ENCODE data around the gene RNF115.

Gene RNF115

GRCh38 chr1:145823565-145824498, at the start of gene RNF115, which contains the start of gene POLR3C:
RNF115 (minus strand) TSS chr1:145824095; CDS start chr1:145823873, 222 bp downstream.
POLR3C (plus strand) TSS chr1:145824200; CDS start chr1:145825777, 1,577 bp downstream.
- DNase-seq (ENCODE audit: low read depth): peak; percentile 93
- TF ChIP-seq CTCF (IDR thresholded peaks at IDR 0.05; ENCODE audit: low read length, missing control alignments): no peak
- H3K4me3 ChIP-seq (replicated peaks; ENCODE audit: low read depth, low read length): peak within 1 kb of the TSS; percentile 71

- no peak for TF ChIP-seq CTCF (IDR thresholded peaks at IDR 0.05; ENCODE audit: low read length, missing control alignments)
- peak; percentile 45 for DNase-seq (ENCODE audit: low read depth)
- peak overlapping the region; percentile 39 for H3K4me3 ChIP-seq (replicated peaks; ENCODE audit: low read depth, low read length)
Observed at GRCh38 chr1:145871994-145872924, 48.4 kb upstream of the RNF115 start.

DNA sequence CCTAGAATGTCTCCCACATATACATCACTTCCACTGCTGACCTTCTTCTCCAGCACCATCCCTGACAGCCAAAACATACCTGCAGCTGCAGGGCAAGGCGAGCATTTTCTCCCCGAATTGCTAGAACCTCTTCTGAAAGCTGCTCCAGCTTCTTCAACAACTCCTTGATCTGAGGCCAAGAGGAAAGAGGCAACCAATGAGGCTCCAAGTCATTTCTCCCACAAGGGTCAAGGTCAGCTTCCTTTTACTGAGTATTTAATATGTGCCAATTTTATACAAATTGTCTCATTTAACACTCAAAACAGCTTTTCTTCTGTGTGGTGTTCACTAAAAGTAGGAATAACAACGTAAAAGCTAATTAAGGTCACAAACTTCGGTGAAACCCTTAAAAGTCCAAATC, 44.3 kb upstream of the RNF115 start:
- DNase-seq (ENCODE audit: low read depth): no peak
- no peak overlapping the region for H3K4me3 ChIP-seq (replicated peaks; ENCODE audit: low read depth, low read length)
- no peak for TF ChIP-seq CTCF (IDR thresholded peaks at IDR 0.05; ENCODE audit: low read length, missing control alignments)

GRCh38 chr1:145863282-145864018, 39.6 kb upstream of the RNF115 start:
- DNase-seq (ENCODE audit: low read depth): no peak
- no peak overlapping the region for H3K4me3 ChIP-seq (replicated peaks; ENCODE audit: low read depth, low read length)
- no peak for TF ChIP-seq CTCF (IDR thresholded peaks at IDR 0.05; ENCODE audit: low read length, missing control alignments)

DNA sequence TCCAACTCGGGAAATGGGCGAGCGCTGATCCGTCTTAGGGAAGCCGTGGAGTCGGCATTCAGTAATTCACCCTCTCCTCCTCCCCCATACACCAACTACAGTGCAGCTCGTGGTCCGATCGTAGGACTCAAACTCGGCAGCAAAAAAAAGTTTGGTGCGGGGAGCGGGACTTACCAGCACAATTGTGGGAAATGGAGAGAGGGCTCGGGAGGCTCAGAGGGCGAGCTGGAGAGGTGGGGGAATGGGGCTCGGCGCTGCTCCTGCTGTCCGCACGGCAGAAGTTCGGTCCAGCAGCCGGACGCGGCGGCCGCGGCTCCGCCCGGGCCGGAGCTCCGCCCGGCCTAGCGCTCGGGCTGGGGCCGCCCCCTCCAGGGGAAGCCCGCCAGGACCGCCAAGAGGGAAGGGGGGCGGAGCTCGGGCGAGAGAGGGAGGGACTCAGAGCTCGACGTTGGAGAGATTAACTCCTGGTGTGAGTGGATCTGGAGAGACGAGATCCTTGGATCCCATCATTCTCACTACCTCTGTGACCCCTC, 35.7 kb upstream of the RNF115 start:
- DNase-seq (ENCODE audit: low read depth): peak; percentile 88
- peak overlapping the region; percentile 99 for H3K4me3 ChIP-seq (replicated peaks; ENCODE audit: low read depth, low read length)
- TF ChIP-seq CTCF (IDR thresholded peaks at IDR 0.05; ENCODE audit: low read length, missing control alignments): no peak

DNA sequence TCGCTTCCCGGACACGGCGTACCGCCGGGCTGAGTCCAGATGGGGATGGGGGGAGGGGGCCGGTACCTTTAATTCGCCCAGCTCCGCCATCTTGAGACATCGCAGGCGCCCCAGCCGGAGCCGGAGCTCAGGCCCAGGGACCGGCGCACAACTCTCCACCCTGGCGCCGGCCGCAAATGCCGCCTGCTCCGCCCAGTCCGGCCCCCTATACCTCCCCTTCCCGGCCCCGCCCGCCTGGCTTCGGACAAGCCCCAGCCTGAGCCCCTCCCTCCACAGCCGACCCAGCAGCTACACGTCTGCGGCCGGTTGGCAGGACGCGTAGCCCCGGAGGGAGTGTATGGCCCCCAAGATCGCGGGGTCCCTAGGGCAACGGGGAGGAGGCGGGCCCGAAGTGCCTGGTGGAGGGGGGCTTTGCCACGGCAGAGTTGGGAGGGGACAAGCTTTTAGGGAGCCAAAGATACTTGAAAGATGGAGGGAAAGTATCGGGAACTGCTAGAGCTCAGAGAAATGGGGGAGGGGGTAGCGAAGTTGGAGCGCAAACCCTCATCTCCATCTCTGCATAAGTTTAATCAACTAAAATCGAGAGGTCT, 35.1 kb upstream of the RNF115 start, which contains the start of gene PIAS3:
TSS of gene PIAS3 (minus strand) at position 181 of the 590 bp plus-strand sequence. CDS start at position 90, 91 bp downstream.
- DNase-seq (ENCODE audit: low read depth): peak; percentile 95
- H3K4me3 ChIP-seq (replicated peaks; ENCODE audit: low read depth, low read length): peak within 1 kb of the TSS; percentile 99
- TF ChIP-seq CTCF (IDR thresholded peaks at IDR 0.05; ENCODE audit: low read length, missing control alignments): no peak
